Fibroblast of the conjunctiva (primary cell): ENCODE data around the gene ALKBH5.
A peak's percentile ranks its signal among the peaks of the same experiment; 100 is the strongest.

Experiments
- DNase-seq: peaks from one replicate; pipeline ENCODE4 v3.0.0-alpha.2; 2010; ENCODE audit warnings: low read depth

ALKBH5 gene

GRCh38 chr17:18183334-18184142, at the start of gene ALKBH5:
ALKBH5 (plus strand) TSS chr17:18183828; CDS start chr17:18184244, 416 bp downstream.
- peak; percentile 99 for DNase-seq

DNA sequence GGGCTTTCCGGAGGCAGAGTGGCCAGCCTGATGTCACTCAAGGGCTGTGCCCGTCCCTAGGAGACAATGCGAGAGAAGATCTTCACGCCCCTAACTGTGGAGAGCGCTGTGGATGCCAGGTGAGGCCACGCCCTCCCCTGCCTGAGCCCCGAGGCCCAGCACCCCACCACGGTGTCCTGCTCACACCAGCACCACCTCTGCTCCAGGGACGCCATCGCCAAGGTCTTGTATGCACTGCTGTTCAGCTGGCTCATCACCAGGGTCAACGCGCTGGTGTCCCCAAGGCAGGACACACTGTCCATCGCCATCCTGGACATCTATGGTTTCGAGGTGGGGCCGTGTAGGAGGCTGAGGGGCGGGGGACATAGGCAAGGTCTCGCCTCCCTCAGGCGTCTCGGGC, 47.3 kb upstream of the ALKBH5 start:
- no peak for DNase-seq

DNA sequence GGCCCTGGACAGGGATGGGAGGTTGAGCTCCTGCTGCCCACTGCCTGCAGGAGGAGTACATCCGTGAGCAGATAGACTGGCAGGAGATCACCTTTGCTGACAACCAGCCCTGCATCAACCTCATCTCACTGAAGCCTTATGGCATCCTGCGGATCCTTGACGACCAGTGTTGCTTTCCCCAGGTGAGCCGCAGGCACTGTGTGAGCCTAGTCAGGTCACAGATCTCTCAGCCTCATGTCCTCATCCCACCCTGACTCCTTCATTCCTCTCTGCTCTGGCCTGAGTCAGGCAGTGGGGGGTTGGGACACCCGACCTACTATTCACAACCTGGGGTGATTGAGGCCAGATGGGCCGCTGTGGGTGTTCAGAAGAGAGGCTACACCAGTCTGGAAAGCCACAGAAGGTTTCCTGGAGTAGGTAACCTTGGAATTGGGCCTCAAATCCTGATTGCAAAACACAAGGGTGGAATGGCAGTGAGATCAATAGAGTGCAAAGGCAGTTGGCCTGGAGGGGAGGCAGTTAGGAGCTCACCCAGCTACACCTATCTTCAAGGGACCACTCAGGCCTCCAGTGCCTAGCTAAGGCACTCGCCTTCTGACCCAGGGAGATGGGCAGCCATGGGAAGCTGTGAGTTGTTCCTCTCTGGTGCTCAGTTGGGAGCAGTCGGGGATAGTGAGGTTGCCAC, 45.4 kb upstream of the ALKBH5 start:
- DNase-seq, result no peak

GRCh38 chr17:18139092-18139491, 44.5 kb upstream of the ALKBH5 start:
- DNase-seq, result no peak

DNA sequence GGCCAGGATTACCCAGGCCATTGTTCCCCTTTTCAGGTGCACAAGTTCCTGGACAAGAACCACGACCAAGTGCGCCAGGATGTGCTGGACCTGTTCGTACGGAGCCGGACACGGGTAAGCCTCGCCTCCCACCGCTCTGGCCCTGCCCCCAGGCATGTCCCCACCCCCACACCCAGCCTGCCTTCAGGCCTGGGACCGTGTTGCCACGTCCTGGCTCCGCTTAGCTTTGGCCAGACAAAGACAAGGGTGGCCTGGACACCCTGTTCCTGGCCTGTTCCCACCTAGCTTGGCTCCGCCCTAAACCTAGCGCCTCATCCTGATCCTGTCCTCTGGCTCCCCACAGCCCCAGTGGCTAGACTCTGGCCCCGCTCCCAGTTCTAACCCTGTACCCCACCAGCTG, 44.1 kb upstream of the ALKBH5 start:
- DNase-seq, result no peak

GRCh38 chr17:18139949-18140348, 43.7 kb upstream of the ALKBH5 start:
- peak; percentile 13 for DNase-seq

DNA sequence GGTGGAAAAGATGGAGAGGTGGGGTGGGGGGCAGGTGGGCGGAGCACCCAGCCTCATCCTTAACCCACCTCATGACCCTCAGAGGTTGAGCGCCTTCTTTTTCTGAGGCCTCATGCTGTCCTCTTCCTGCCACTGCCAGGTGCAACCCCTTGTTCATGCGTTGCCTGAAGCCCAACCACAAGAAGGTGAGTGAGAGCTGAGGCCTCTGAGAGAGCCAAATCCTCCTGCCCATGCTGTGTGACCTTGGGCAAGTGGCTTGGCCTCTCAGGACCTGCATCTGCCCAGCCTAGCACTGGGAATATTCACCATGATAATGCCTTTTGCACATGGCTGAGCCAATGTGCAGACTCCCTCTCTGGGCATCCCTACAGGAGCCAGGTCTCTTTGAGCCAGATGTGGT, 43.0 kb upstream of the ALKBH5 start:
- no peak for DNase-seq

DNA sequence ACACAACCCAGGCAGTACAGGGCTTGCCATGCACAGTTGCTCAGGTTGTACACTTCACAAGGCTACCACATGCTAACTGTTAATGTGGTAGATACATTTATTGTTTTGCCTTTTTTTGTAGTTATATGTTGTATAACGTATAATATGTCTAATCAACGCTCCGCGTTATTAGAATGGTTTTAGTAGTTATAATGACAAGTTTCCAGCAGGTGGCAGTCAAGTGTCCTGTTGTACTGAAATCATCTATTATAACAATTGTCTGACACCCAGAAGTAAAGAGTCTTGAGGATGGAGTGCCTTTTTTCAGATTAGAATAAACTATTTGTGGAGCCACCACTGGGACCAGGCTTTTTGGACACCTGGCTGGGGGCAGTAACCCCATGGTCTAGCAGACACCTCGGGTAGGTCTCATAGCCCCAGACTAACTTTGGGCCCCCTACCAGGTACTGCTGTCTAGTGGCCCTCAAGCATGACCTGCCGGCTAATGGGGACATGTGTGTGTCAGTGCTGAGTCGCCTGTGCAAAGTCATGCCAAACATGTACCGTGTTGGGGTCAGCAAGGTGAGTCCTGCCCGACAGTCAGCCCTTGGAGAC, 42.3 kb upstream of the ALKBH5 start:
- DNase-seq, result peak; percentile 34

DNA sequence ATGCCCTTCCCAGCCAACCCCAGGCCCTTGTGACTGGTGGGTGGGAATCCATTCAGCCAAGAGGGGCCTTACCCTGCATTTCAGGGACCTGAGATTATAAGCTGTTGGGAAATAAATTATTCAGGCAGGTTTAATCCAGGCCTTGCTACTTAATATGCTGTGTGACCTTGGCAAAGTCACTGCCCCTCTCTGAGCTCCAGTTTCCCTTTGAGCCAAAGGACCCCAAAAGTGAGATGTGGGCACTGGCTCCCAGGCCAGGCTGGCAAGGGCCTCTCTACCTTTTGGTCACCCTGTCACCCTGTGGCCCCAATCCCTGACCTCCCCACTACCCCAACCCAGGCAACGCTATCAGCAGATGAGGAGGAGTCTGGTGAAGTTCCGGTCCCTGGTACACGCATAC, 41.2 kb upstream of the ALKBH5 start:
- no peak for DNase-seq

DNA sequence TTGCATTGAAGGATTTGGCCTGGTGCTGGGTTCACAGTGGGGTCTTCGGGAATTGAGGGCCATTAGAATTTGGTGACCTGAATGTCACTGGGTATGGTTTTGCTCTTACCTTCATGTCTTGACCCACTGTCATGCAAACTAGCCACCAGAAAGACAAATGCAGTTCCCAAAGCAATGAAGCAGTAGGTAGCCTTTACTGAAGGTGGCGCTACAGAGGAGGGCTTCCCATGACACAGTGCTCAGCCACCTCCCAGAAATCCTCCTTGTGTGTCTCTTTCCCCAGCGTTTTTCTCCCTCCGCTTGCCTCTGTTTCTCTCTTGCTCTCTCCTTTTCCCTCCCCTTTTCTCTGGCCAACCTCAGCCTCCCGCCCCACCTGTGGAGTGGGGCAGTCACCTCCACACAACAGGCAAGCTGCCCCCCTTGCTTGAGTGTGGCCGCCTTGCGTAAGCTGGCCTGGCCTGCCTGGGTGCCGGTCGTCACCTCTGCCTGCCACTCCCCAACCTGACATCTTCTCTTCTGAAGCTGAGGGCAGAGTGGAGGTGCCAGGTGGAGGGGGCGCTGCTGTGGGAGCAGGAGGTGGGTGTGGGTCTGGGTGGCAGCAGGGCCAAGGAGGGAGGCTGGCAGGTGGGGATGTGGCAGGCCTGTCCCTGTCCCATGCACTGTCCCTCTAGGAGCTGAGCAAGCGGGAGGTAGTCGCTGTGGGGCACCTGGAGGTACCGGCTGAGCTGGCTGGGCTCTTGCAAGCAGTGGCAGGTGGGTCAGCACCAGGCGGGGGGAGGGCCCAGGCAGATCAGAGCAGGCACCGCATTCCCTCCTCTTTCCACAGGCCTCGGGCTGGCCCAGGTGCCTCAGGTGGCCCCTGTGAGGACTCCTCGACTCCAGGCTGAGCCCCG, 40.3 kb upstream of the ALKBH5 start:
- DNase-seq, result no peak

GRCh38 chr17:18144261-18144660, 39.4 kb upstream of the ALKBH5 start:
- DNase-seq, result no peak

DNA sequence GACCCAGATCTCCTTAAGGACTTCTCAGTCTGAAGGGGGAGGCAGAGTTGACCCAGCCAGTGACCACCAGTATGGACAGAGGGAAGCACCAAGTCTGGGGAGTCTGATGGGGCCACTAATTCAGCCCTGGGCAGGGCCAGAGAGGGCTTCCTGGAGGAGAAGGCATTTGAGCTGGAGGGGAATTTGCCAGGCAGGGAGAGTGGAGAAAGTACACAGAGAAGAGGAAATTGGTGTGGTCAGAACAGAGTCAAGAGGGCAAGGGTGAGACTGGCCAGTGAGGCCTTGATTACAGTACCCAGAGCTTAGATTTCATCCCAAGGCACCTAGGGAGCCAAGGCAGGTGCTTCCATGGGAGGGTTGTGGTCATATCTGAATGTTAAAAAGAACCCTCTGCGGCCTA, 38.8 kb upstream of the ALKBH5 start:
- DNase-seq, result no peak

DNA sequence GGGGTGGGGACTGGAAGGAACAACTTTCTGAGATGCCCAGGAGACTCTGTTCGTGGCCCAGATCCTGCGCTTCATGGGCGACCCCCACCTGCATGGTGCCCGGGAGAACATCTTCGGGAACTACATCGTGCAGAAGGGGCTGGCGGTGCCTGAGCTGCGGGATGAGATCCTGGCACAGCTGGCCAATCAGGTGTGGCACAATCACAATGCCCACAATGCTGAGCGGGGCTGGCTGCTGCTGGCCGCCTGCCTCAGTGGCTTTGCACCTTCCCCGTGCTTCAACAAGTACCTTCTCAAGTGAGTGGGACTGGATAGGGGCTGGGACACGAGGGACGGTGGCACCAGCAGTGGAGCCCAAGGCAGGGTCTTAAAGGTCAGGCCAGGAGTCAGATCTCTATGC, 37.8 kb upstream of the ALKBH5 start:
- DNase-seq, result no peak

GRCh38 chr17:18146259-18146658, 37.4 kb upstream of the ALKBH5 start:
- DNase-seq, result no peak

DNA sequence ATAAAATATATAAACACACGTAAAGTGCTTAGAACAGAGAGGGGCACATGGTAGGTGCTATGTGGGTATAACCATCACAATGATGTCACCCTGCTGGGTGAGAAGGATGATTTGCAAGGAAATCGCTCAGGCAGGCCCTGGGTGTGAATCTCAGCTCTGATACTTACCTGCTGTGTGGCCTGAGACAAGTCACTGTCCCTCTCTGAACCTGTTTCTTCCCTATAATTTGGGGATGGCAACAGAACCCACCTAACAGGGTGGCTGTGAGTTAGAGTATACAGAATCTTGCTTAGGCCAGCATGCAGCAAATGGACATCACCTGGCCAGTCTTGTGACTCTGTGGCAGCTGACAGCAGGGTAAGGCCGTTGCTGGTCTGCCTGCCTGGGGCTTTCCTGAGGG, 36.6 kb upstream of the ALKBH5 start:
- no peak for DNase-seq

GRCh38 chr17:18148586-18148985, 35.0 kb upstream of the ALKBH5 start:
- DNase-seq, result no peak

DNA sequence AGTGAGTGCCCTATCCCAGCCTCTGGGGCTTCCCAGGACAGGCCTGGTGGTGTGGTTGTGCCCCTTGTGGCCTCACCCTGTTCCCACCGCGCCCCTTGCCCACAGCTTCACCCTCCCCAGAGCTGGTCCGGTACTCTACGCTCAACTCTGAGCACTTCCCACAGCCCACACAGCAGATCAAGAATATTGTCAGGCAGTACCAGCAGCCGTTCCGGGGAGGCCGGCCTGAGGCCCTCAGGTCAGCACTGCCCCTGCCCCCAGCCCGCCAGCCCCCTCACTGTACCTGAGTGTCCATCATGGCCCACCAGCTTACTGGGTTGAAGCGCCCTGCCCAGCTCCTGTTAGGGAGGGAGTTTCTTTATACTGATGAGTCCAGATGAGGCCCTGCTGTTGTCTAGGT, 32.3 kb upstream of the ALKBH5 start:
- no peak for DNase-seq

DNA sequence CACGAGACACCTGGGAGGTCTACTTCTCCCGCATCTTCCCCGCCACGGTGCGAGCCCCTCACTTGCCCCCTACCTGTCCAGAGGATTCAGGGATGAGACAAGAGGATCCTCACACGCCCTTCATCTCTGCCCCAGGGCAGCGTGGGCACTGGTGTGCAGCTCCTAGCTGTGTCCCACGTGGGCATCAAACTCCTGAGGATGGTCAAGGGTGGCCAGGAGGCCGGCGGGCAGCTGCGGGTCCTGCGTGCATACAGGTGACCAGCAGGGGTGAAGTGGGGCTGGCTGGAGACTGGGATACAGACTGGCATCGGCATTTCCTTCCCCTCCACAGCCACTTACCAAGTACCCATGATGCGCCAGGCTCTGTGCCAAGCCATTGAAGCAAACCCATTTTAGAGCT, 28.4 kb upstream of the ALKBH5 start:
- no peak for DNase-seq

GRCh38 chr17:18156171-18156975, 27.3 kb upstream of the ALKBH5 start:
- no peak for DNase-seq

DNA sequence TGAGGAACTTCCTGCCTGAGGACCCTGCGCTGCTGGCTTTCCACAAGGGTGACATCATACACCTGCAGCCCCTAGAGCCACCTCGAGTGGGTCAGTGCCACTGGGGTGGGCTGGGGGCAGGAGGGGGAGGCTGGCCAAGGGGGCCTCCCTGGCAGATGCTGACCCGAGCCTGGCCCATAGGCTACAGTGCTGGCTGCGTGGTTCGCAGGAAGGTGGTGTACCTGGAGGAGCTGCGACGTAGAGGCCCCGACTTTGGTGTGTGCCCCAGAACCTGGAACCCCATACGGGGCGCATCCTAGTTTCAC, 26.7 kb upstream of the ALKBH5 start:
- DNase-seq, result no peak

GRCh38 chr17:18157354-18157985, 26.2 kb upstream of the ALKBH5 start:
- DNase-seq, result no peak
